HCT116 (cell line): ENCODE results near the gene ARHGAP36. TPM values are rescaled to one million over a fixed set of nuclear protein-coding genes. Genes with fewer than 3 reads are reported as not detected.

Source experiments
- ATAC-seq: fragments of 200-7000 bp; cut with Tn5 transposase; 2 replicates; pipeline ENCODE4 v1.9.1; 2020; ENCODE audit warnings: mild to moderate bottlenecking, moderate library complexity
- BruUV-seq: library from RNA; stranded (reverse); fragments of 400-500 nt; replicated peaks from 2 replicates; lab custom pipeline; 2021; lab: Mats Ljungman, UMichigan
- CTCF ChIA-PET: fragments of 300-600 bp; sonication (Branson Sonifier 250); formaldehyde crosslinking; loops from one replicate; lab custom pipeline; 2021; ENCODE audit warnings: antibody characterized with exemption; lab: Charles Lee
- POLR2A ChIA-PET: fragments of 300-600, 350-600 bp; sonication (Branson Sonifier 250); formaldehyde crosslinking; loops from one replicate; lab custom pipeline; 2021; ENCODE audit warnings: antibody characterized with exemption; lab: Charles Lee
- RAD21 ChIA-PET, 2 experiments: fragments of 300-600 bp; sonication (Branson Sonifier 250); formaldehyde crosslinking; loops; one replicate each; lab custom pipeline; 2023; ENCODE audit warnings: low total read pairs in 2 of 2; ENCODE audit not compliant: uncharacterized antibody in 2 of 2, unreplicated experiment in 2 of 2, low non-redundant PET in 1 of 2; lab: Charles Lee
- DNase-seq: peaks from one replicate; pipeline ENCODE4 v3.0.0-alpha.2; 2010; ENCODE audit warnings: low read depth, low spot score
- H2AFZ ChIP-seq: fragments of 200-600 bp; shearing (Covaris generic), sonication (generic); 2 replicates; pipeline ENCODE4 v1.6.1; 2017; ENCODE audit warnings: low read depth, mixed run types, mixed read lengths, antibody characterized with exemption, low read length; ENCODE audit not compliant: poor library complexity, severe bottlenecking
- H3K27ac ChIP-seq: 2 replicates; pipeline ENCODE4 v1.5.1; 2012; ENCODE audit warnings: low read depth, low read length
- H3K27me3 ChIP-seq: fragments of 200-600 bp; sonication (generic); 2 replicates; pipeline ENCODE4 v1.6.1; 2016; ENCODE audit warnings: mixed run types, low read length, mixed read lengths; ENCODE audit not compliant: insufficient read depth
- H3K36me3 ChIP-seq, 2 experiments: fragments of 200-500 bp in 1 of 2; fragments of 200-600 bp in 1 of 2; sonication (Bioruptor generic) in 1 of 2; sonication (generic) in 1 of 2; 2 replicates each; pipeline versions ENCODE4 v1.5.1 to v1.6.1; 2014 to 2016; ENCODE audit warnings: low read length in 2 of 2, inconsistent platforms in 1 of 2, mixed read lengths in 1 of 2, mixed run types in 1 of 2; ENCODE audit not compliant: insufficient read depth in 2 of 2, control insufficient read depth in 1 of 2
- H3K4me1 ChIP-seq, 2 experiments: fragments of 200-600 bp in 1 of 2; sonication (generic) in 1 of 2; 2 replicates each; pipeline versions ENCODE4 v1.5.1 to v1.6.1; 2012 to 2017; ENCODE audit warnings: low read length in 2 of 2, inconsistent platforms in 1 of 2, mild to moderate bottlenecking in 1 of 2, mixed read lengths in 1 of 2, mixed run types in 1 of 2, moderate library complexity in 1 of 2; ENCODE audit not compliant: insufficient read depth in 2 of 2, control insufficient read depth in 1 of 2
- H3K4me2 ChIP-seq: fragments of 200-600 bp; sonication (generic); 2 replicates; pipeline ENCODE4 v1.6.1; 2017; ENCODE audit warnings: mixed run types, low read length, mixed read lengths
- H3K4me3 ChIP-seq, 2 experiments: fragments of 200-600 bp in 1 of 2; sonication (generic) in 1 of 2; replicated peaks in 1 of 2; 2 replicates each; pipeline ENCODE4 v1.5.1; 2011 to 2016; ENCODE audit warnings: low read length in 2 of 2, control low read depth in 1 of 2, low read depth in 1 of 2, mild to moderate bottlenecking in 1 of 2, mixed read lengths in 1 of 2, mixed run types in 1 of 2
- H3K79me2 ChIP-seq: fragments of 200-600 bp; sonication (generic); 2 replicates; pipeline ENCODE4 v1.6.1; 2017; ENCODE audit warnings: mild to moderate bottlenecking, mixed run types, low read length, moderate library complexity, mixed read lengths; ENCODE audit not compliant: insufficient read depth
- H3K9ac ChIP-seq: fragments of 200-600 bp; sonication (generic); 2 replicates; pipeline ENCODE4 v1.6.1; 2016; ENCODE audit warnings: low read length, mixed read lengths
- H3K9me2 ChIP-seq: fragments of 200-600 bp; sonication (generic), shearing (Covaris generic); 2 replicates; pipeline ENCODE4 v1.6.1; 2017; ENCODE audit warnings: mixed run types, mild to moderate bottlenecking, moderate library complexity; ENCODE audit not compliant: insufficient read depth
- H3K9me3 ChIP-seq, 2 experiments: fragments of 200-500 bp in 1 of 2; fragments of 200-600 bp in 1 of 2; sonication (Bioruptor generic) in 1 of 2; sonication (generic) in 1 of 2; 2 replicates each; pipeline ENCODE4 v1.6.1; 2014 to 2017; ENCODE audit warnings: low read length in 2 of 2, mixed read lengths in 2 of 2, inconsistent platforms in 1 of 2, low read depth in 1 of 2, mild to moderate bottlenecking in 1 of 2, mixed run types in 1 of 2, moderate library complexity in 1 of 2; ENCODE audit not compliant: control insufficient read depth in 1 of 2, insufficient read depth in 1 of 2
- H4K20me1 ChIP-seq: fragments of 200-600 bp; sonication (generic), shearing (Covaris generic); 2 replicates; pipeline ENCODE4 v1.6.1; 2017; ENCODE audit warnings: mixed run types, mild to moderate bottlenecking, moderate library complexity; ENCODE audit not compliant: insufficient read depth
- ATF3 ChIP-seq: IDR thresholded peaks from 2 replicates; pipeline ENCODE4 v1.6.1; 2012
- CBX3 ChIP-seq: IDR thresholded peaks from 2 replicates; pipeline ENCODE4 v1.6.1; 2012; ENCODE audit warnings: low read depth
- CTCF ChIP-seq, 3 experiments: fragments of 200-600 bp in 1 of 3; sonication (generic) in 1 of 3; IDR thresholded peaks in 2 of 3; conservative IDR thresholded peaks in 1 of 3; 2 replicates each; pipeline ENCODE4 v1.5.1; 2012 to 2017; ENCODE audit warnings: low read depth in 2 of 3, low read length in 2 of 3, antibody characterized with exemption in 1 of 3, borderline replicate concordance in 1 of 3, control low read depth in 1 of 3, mild to moderate bottlenecking in 1 of 3, mixed read lengths in 1 of 3, mixed run types in 1 of 3, moderate library complexity in 1 of 3; ENCODE audit not compliant: insufficient read depth in 1 of 3
- ELF1 ChIP-seq: IDR thresholded peaks from 2 replicates; pipeline ENCODE4 v1.6.1; 2012; ENCODE audit warnings: low read depth, borderline replicate concordance
- EZH2phosphoT487 ChIP-seq: fragments of 200-600 bp; IDR thresholded peaks from 2 replicates; pipeline ENCODE4 v1.6.1; 2018; ENCODE audit warnings: antibody characterized with exemption, borderline replicate concordance
- JUND ChIP-seq: IDR thresholded peaks from 2 replicates; pipeline ENCODE4 v1.6.1; 2012
- MAX ChIP-seq: IDR thresholded peaks from 2 replicates; pipeline ENCODE4 v1.6.1; 2012
- POLR2AphosphoS5 ChIP-seq: IDR thresholded peaks from 2 replicates; pipeline ENCODE4 v1.6.1; 2011; ENCODE audit warnings: mild to moderate bottlenecking, low read depth, low read length, moderate library complexity
- RAD21 ChIP-seq: IDR thresholded peaks from 2 replicates; pipeline ENCODE4 v1.6.1; 2012; ENCODE audit warnings: low read depth, mild to moderate bottlenecking
- REST ChIP-seq: IDR thresholded peaks from 2 replicates; pipeline ENCODE4 v1.6.1; 2012; ENCODE audit warnings: low read depth
- SIN3A ChIP-seq: IDR thresholded peaks from 2 replicates; pipeline ENCODE4 v1.6.1; 2012; ENCODE audit warnings: low read depth
- SP1 ChIP-seq: IDR thresholded peaks from 2 replicates; pipeline ENCODE4 v1.6.1; 2012; ENCODE audit warnings: low read depth
- SRF ChIP-seq: IDR thresholded peaks from 2 replicates; pipeline ENCODE4 v1.6.1; 2012; ENCODE audit warnings: low read depth
- TCF7L2 ChIP-seq: IDR thresholded peaks from 2 replicates; pipeline ENCODE4 v1.7.0; 2011; ENCODE audit warnings: borderline replicate concordance, inconsistent platforms; ENCODE audit not compliant: insufficient read depth, insufficient read length; ENCODE audit errors: extremely low read depth
- ZFX ChIP-seq: fragments of 450-650 bp; IDR thresholded peaks from 2 replicates; pipeline ENCODE4 v1.6.1; 2017
- ZNF274 ChIP-seq: fragments of 200-500 bp; sonication (Bioruptor generic); IDR thresholded peaks from 2 replicates; pipeline ENCODE4 v1.6.1; 2014; ENCODE audit warnings: mild to moderate bottlenecking, low read depth, low read length, inconsistent platforms
- intact Hi-C: fragments of 100-400 bp; cut with micrococcal nuclease; formaldehyde crosslinking; loops from 2 replicates; pipeline ENCODE4 v1.10.0; 2022
- total RNA-seq: library from RNA; stranded (reverse); gene quantifications from one replicate; pipeline ENCODE4 v1.2.1, GENCODE V29; 2021; ENCODE audit not compliant: unreplicated experiment

ARHGAP36 gene
- total RNA-seq, 1 experiment from 2014 or later, result not detected

- TF ChIP-seq ELF1, result no peak
- no peak for TF ChIP-seq ATF3
- TF ChIP-seq JUND, result no peak
- no peak for TF ChIP-seq SP1
- TF ChIP-seq POLR2AphosphoS5, result no peak
- H3K27ac ChIP-seq, result no peak overlapping the region
- DNase-seq (no peak), ATAC-seq (no peak)
- intact Hi-C loops, result no loop called here
- no peaks in the 10 kb centered on the region for H3K9me3 ChIP-seq
- no peak overlapping the region for H3K4me3 ChIP-seq
- peaks cover 4% of the 10 kb centered on the region; the same call in 1 of the 2 replicates for H3K27me3 ChIP-seq
- no peaks in the 10 kb centered on the region for H3K9me2 ChIP-seq
- no peak overlapping the region for H3K4me2 ChIP-seq
- no peak overlapping the region for H2AFZ ChIP-seq
- no TSS peak for BruUV-seq
- H3K9ac ChIP-seq, result no peak overlapping the region
- ChIA-PET RAD21 (no interaction called here), POLR2A (no interaction called here), CTCF (no interaction called here)
- no peaks in the 10 kb centered on the region for H3K79me2 ChIP-seq
- no peaks in the 10 kb centered on the region for H3K36me3 ChIP-seq
- H4K20me1 ChIP-seq, result no peaks in the 10 kb centered on the region
- no peaks in the 10 kb centered on the region for H3K4me1 ChIP-seq
Observed at GRCh38 chrX:131034063-131034462, 24.1 kb upstream of the ARHGAP36 start.

GRCh38 chrX:131040781-131041180, 17.4 kb upstream of the ARHGAP36 start:
- no TSS peak for BruUV-seq
- H3K27ac ChIP-seq, result no peak overlapping the region
- no peaks in the 10 kb centered on the region for H3K79me2 ChIP-seq
- no peaks in the 10 kb centered on the region for H3K4me1 ChIP-seq
- CTCF ChIA-PET, result no interaction called here
- no peak overlapping the region for H3K4me2 ChIP-seq
- H3K9me2 ChIP-seq, result no peaks in the 10 kb centered on the region
- H4K20me1 ChIP-seq, result no peaks in the 10 kb centered on the region
- H3K27me3 ChIP-seq, result peaks cover 6% of the 10 kb centered on the region; the same call in 1 of the 2 replicates
- no peak overlapping the region for H3K4me3 ChIP-seq
- H3K36me3 ChIP-seq, result no peaks in the 10 kb centered on the region
- no peak for ATAC-seq
- H3K9ac ChIP-seq, result no peak overlapping the region
- POLR2A ChIA-PET, result no interaction called here
- H2AFZ ChIP-seq, result no peak overlapping the region
- RAD21 ChIA-PET, result no interaction called here
- intact Hi-C loops, result no loop called here
- DNase-seq, result no peak
- H3K9me3 ChIP-seq, result no peaks in the 10 kb centered on the region
- TF ChIP-seq TCF7L2 (no peak), ATF3 (no peak), ZNF274 (no peak), JUND (no peak), ZFX (no peak), EZH2phosphoT487 (no peak), RAD21 (no peak), MAX (no peak), REST (no peak), CTCF (IDR thresholded peaks at IDR 0.05 in 2 of 3, conservative IDR thresholded peaks at IDR 0.05 in 1 of 3; ENCODE audit: borderline replicate concordance in 1 of 3, insufficient read depth in 1 of 3, low read depth in 2 of 3, low read length in 2 of 3) (no peak), SRF (no peak), CBX3 (no peak), SIN3A (no peak), SP1 (no peak)
